Endothelial cell of umbilical vein (primary cell): ENCODE results near the gene OR2AG2. TPM values are rescaled to one million over a fixed set of nuclear protein-coding genes. Genes with fewer than 3 reads are reported as not detected.

Experiments used
- BruUV-seq: library from RNA; stranded (reverse); fragments of 400-500 nt; replicated peaks from 2 replicates; lab custom pipeline; 2021; lab: Mats Ljungman, UMichigan
- CTCF ChIA-PET: fragments of 300-600, 350-600 bp; sonication (Branson Sonifier 250); formaldehyde crosslinking; loops from one replicate; lab custom pipeline; 2021; ENCODE audit warnings: antibody characterized with exemption, inconsistent platforms; lab: Charles Lee
- POLR2A ChIA-PET: fragments of 300-600, 350-600 bp; sonication (Branson Sonifier 250); formaldehyde crosslinking; loops from one replicate; lab custom pipeline; 2021; ENCODE audit warnings: antibody characterized with exemption, inconsistent platforms; lab: Charles Lee
- DNase-seq: peaks from one replicate; pipeline ENCODE4 v3.0.0-alpha.2; 2011; ENCODE audit warnings: low read depth, low spot score
- FAIRE-seq: peaks from 2 replicates; lab custom pipeline; 2011; peaks lifted over from hg19 to GRCh38; lab: Jason Lieb, UNC
- H2AFZ ChIP-seq: 2 replicates; pipeline ENCODE4 v1.6.0; 2012; ENCODE audit warnings: low read depth, low read length, control low read depth, inconsistent platforms
- H3K27ac ChIP-seq: 2 replicates; pipeline ENCODE4 v1.5.1; 2011; ENCODE audit warnings: low read depth, mild to moderate bottlenecking, control low read depth, low read length, moderate library complexity; ENCODE audit not compliant: insufficient read depth
- H3K27me3 ChIP-seq, 2 experiments: 2 replicates each; pipeline versions ENCODE4 v1.6.0 to v1.6.1; 2011; ENCODE audit warnings: low read length in 2 of 2, mixed read lengths in 1 of 2; ENCODE audit not compliant: control insufficient read depth in 2 of 2, insufficient read depth in 2 of 2
- H3K36me3 ChIP-seq, 2 experiments: 2 replicates in 1 of 2; 3 replicates in 1 of 2; pipeline ENCODE4 v1.5.1; 2011; ENCODE audit warnings: low read length in 2 of 2, mild to moderate bottlenecking in 1 of 2, moderate library complexity in 1 of 2; ENCODE audit not compliant: control insufficient read depth in 2 of 2, insufficient read depth in 2 of 2; ENCODE audit errors: extremely low read depth in 1 of 2
- H3K4me1 ChIP-seq: 3 replicates; pipeline ENCODE4 v1.5.1; 2011; ENCODE audit warnings: mild to moderate bottlenecking, low read length; ENCODE audit not compliant: control insufficient read depth, insufficient read depth; ENCODE audit errors: extremely low read depth
- H3K4me2 ChIP-seq: 2 replicates; pipeline ENCODE4 v1.6.1; 2011; ENCODE audit warnings: low read length, control low read depth, mixed read lengths; ENCODE audit not compliant: insufficient read depth
- H3K4me3 ChIP-seq, 3 experiments: fragments of 200-600 bp in 1 of 3; sonication (generic), shearing (Covaris generic) in 1 of 3; replicated peaks in 1 of 3; 2 replicates each; pipeline ENCODE4 v1.5.1; 2011 to 2016; ENCODE audit warnings: control low read depth in 3 of 3, low read length in 3 of 3, mild to moderate bottlenecking in 2 of 3, inconsistent platforms in 1 of 3, low read depth in 1 of 3, moderate library complexity in 1 of 3; ENCODE audit not compliant: insufficient read depth in 1 of 3
- H3K79me2 ChIP-seq: 2 replicates; pipeline ENCODE4 v1.6.0; 2012; ENCODE audit warnings: low read length, inconsistent platforms; ENCODE audit not compliant: control insufficient read depth, insufficient read depth
- H3K9ac ChIP-seq: replicated peaks from 2 replicates; pipeline ENCODE3; 2011; ENCODE audit warnings: low read length, control low read depth; ENCODE audit not compliant: insufficient read depth; ENCODE audit errors: extremely low read depth
- H3K9me1 ChIP-seq: replicated peaks from 3 replicates; pipeline ENCODE4 v1.6.0; 2011; ENCODE audit warnings: mild to moderate bottlenecking, low read length; ENCODE audit not compliant: control insufficient read depth, insufficient read depth; ENCODE audit errors: extremely low read depth
- H3K9me3 ChIP-seq: replicated peaks from 2 replicates; pipeline ENCODE4 v1.5.1; 2012; ENCODE audit warnings: low read length, inconsistent platforms; ENCODE audit not compliant: control insufficient read depth, insufficient read depth
- H4K20me1 ChIP-seq: replicated peaks from 2 replicates; pipeline ENCODE3; 2011; ENCODE audit warnings: mild to moderate bottlenecking, low read length; ENCODE audit not compliant: control insufficient read depth, insufficient read depth; ENCODE audit errors: extremely low read depth
- CTCF ChIP-seq, 2 donors: IDR thresholded peaks; 1 replicate in 1 of 2; 2 replicates in 1 of 2; pipeline ENCODE4 v1.5.1; 2011; ENCODE audit warnings: low read length in 2 of 2, mild to moderate bottlenecking in 2 of 2, moderate library complexity in 2 of 2, control low read depth in 1 of 2, inconsistent platforms in 1 of 2, low read depth in 1 of 2; ENCODE audit not compliant: insufficient read depth in 1 of 2; ENCODE audit errors: extremely low read depth in 1 of 2
- EZH2 ChIP-seq: IDR thresholded peaks from 2 replicates; pipeline ENCODE4 v1.6.1; 2012; ENCODE audit warnings: borderline replicate concordance, low read depth, mild to moderate bottlenecking, moderate library complexity, low read length, inconsistent platforms; ENCODE audit not compliant: severe bottlenecking
- FOS ChIP-seq: IDR thresholded peaks from 2 replicates; pipeline ENCODE4 v1.6.1; 2011; ENCODE audit warnings: mild to moderate bottlenecking, low read length, moderate library complexity, borderline replicate concordance; ENCODE audit not compliant: insufficient read depth
- GATA2 ChIP-seq: IDR thresholded peaks from 2 replicates; pipeline ENCODE4 v1.7.0; 2011; ENCODE audit warnings: low read depth, mild to moderate bottlenecking, moderate library complexity, mixed read lengths, low read length; ENCODE audit not compliant: insufficient read length, insufficient read depth
- JUN ChIP-seq: IDR thresholded peaks from 2 replicates; pipeline ENCODE4 v1.6.1; 2011; ENCODE audit warnings: borderline replicate concordance, low read depth; ENCODE audit not compliant: insufficient read length, insufficient read depth
- MAX ChIP-seq: IDR thresholded peaks from 2 replicates; pipeline ENCODE4 v1.6.1; 2011; ENCODE audit not compliant: insufficient read depth, insufficient read length
- MYC ChIP-seq: IDR thresholded peaks from one replicate; pipeline ENCODE4 v1.6.1; 2011; ENCODE audit warnings: mild to moderate bottlenecking, low read depth, low read length
- POLR2A ChIP-seq: IDR thresholded peaks from 2 replicates; pipeline ENCODE4 v1.6.1; 2012; ENCODE audit warnings: low read depth, mild to moderate bottlenecking, control low read depth, low read length
- POLR2AphosphoS5 ChIP-seq: IDR thresholded peaks from 2 replicates; pipeline ENCODE4 v1.6.1; 2012; ENCODE audit warnings: low read depth, mild to moderate bottlenecking, control low read depth, low read length, moderate library complexity; ENCODE audit not compliant: insufficient read depth
- dilution Hi-C: fragments of 300-500 bp; cut with MboI; formaldehyde crosslinking; loops from one replicate; pipeline ENCODE4 v1.15.0; 2019; ENCODE audit warnings: low sequenced_read_pairs; ENCODE audit not compliant: extremely low pct_ligation_motif_present
- intact Hi-C: fragments of 100-400 bp; cut with micrococcal nuclease; formaldehyde crosslinking; loops from one replicate; pipeline ENCODE4 v1.10.0; 2022
- polyA plus RNA-seq, 4 experiments: library from polyadenylated mRNA; depleted of rRNA in 3 of 4; stranded (reverse) in 3 of 4; unstranded in 1 of 4; fragments of >200 nt; gene quantifications; 2 replicates each; pipeline versions ENCODE4 v1.2.1 to v1.2.3, GENCODE V29; 2011 to 2012; ENCODE audit warnings: missing spikeins in 1 of 4
- total RNA-seq: library from RNA; stranded (reverse); gene quantifications from 2 replicates; pipeline ENCODE4 v1.2.3, GENCODE V29; 2021

Gene OR2AG2
- total and polyA plus RNA-seq, 2 donors (not counting 3 experiments of a cell fraction or from before 2014, with no cell fraction given) = 0.18 to 0.33 TPM

- Histone ChIP-seq H3K9ac (no peak overlapping the region), H3K27ac (no peak overlapping the region), H3K4me2 (no peak overlapping the region), H3K9me3 (no peaks in the 10 kb centered on the region), H2AFZ (no peak overlapping the region), H3K27me3 (no peaks in the 10 kb centered on the region), H3K4me3 (no peak overlapping the region), H3K4me1 (no peaks in the 10 kb centered on the region), H3K36me3 (no peaks in the 10 kb centered on the region), H3K79me2 (no peaks in the 10 kb centered on the region), H4K20me1 (no peaks in the 10 kb centered on the region), H3K9me1 (no peaks in the 10 kb centered on the region)
- intact Hi-C loops (loop anchor here (2.0 kb wide), 2 partner anchors 285 to 465 kb away; no protein-coding TSS in a partner anchor), dilution Hi-C loops (no loop called here)
- TF ChIP-seq POLR2A (no peak), MAX (no peak), FOS (no peak), MYC (no peak), GATA2 (no peak), EZH2 (no peak), POLR2AphosphoS5 (no peak), JUN (no peak), CTCF (IDR thresholded peaks at IDR 0.05; ENCODE audit: extremely low read depth in 1 of 2, insufficient read depth in 1 of 2, low read depth in 1 of 2, low read length in 2 of 2) (no peak)
- ChIA-PET POLR2A (no interaction called here), CTCF (interaction anchor here (1.9 to 4.1 kb wide), 5 partner anchors 10 to 465 kb away, joined by 11 to 61 read pairs (median 14); no protein-coding TSS in a partner anchor)
- FAIRE-seq (no peak), DNase-seq (no peak)
- BruUV-seq = no TSS peak
Observed at GRCh38 chr11:6813656-6814055, 41.9 kb upstream of the OR2AG2 start.
